ENCODE results near the gene PLS3. TPM values are rescaled to one million over a fixed set of nuclear protein-coding genes. Genes with fewer than 3 reads are reported as not detected.

Gene PLS3
- total RNA-seq, 4 donors from 2014 or later = 129 to 268 (median 174) TPM

DNA sequence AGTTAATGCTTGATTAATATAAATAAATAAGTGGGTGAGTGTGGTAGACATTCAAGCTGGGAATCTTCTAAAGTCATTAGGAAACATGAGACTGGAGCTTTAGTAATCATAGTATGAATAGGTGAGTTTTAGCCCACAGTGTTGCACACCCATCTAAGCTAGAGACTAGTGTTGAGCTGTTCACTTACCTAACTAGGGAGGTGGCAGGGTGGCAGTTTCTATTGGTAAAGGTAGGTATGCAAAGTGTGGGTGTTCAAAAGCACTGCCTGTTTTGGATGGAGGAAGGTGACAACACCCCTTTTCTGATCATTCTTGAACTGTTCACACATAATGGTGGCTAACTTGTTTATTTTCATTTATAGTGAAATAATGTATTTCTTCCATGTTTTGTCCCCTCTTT is 41.3 kb downstream of the PLS3 start:
- H3K27ac ChIP-seq = peak overlapping the region; percentile 60 to 72
- TF ChIP-seq, protein P1, sequence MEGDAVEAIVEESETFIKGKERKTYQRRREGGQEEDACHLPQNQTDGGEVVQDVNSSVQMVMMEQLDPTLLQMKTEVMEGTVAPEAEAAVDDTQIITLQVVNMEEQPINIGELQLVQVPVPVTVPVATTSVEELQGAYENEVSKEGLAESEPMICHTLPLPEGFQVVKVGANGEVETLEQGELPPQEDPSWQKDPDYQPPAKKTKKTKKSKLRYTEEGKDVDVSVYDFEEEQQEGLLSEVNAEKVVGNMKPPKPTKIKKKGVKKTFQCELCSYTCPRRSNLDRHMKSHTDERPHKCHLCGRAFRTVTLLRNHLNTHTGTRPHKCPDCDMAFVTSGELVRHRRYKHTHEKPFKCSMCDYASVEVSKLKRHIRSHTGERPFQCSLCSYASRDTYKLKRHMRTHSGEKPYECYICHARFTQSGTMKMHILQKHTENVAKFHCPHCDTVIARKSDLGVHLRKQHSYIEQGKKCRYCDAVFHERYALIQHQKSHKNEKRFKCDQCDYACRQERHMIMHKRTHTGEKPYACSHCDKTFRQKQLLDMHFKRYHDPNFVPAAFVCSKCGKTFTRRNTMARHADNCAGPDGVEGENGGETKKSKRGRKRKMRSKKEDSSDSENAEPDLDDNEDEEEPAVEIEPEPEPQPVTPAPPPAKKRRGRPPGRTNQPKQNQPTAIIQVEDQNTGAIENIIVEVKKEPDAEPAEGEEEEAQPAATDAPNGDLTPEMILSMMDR (IDR thresholded peaks at IDR 0.05) = no peak
- TF ChIP-seq POLR2A (IDR thresholded peaks at IDR 0.05) = no peak
- no peaks in the 10 kb centered on the region for H3K9me3 ChIP-seq
- no peak overlapping the region for H3K4me3 ChIP-seq
- no peaks in the 10 kb centered on the region for H3K36me3 ChIP-seq
- intact Hi-C loops (cut with DNase I; ENCODE audit: low total_unique reads) = no loop called here
- H3K27me3 ChIP-seq = peaks cover 0 to 5% of the 10 kb centered on the region in 2 donors
- DNase-seq = no peak
- H3K4me1 ChIP-seq = no peaks in the 10 kb centered on the region

DNA sequence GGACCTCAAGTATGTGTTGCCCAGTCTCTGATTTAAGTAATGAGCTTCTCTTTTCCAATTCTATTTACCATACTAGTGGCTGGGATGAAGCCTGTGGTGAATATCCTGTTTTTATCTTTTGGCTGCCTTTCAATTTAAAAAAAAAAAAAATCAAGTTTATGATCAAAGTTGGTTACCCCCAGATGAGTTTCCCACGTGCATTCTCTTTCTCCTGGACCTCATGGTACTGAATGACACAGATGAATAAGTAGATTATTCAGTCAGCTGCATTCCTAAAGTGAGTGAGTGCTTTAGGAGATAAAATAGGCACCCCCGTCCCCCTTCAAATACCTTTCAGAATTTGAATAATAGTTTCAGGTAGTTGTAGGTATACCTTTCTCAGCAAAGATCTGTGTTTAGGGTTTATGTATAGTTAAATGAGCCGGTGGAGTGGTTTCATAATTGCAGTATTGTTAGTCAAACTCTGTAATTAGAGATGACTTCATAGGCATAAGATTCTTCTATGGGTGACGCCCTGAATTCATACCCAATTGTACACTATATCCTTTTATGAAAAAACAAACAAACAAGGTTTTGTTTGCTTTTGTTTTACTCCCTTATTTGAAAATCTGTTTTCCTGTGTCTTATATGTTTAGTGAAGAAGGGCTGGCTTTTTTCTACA is 41.9 kb downstream of the PLS3 start:
- no peak overlapping the region for H3K4me3 ChIP-seq
- peaks cover 0 to 5% of the 10 kb centered on the region in 2 donors for H3K27me3 ChIP-seq
- peak overlapping the region; percentile 60 to 72 for H3K27ac ChIP-seq
- no peaks in the 10 kb centered on the region for H3K9me3 ChIP-seq
- no peak for DNase-seq
- H3K36me3 ChIP-seq = no peaks in the 10 kb centered on the region
- TF ChIP-seq, protein P1 (IDR thresholded peaks at IDR 0.05) = no peak
- TF ChIP-seq POLR2A (IDR thresholded peaks at IDR 0.05) = no peak
- intact Hi-C loops (cut with DNase I; ENCODE audit: low total_unique reads) = no loop called here
- no peaks in the 10 kb centered on the region for H3K4me1 ChIP-seq

DNA sequence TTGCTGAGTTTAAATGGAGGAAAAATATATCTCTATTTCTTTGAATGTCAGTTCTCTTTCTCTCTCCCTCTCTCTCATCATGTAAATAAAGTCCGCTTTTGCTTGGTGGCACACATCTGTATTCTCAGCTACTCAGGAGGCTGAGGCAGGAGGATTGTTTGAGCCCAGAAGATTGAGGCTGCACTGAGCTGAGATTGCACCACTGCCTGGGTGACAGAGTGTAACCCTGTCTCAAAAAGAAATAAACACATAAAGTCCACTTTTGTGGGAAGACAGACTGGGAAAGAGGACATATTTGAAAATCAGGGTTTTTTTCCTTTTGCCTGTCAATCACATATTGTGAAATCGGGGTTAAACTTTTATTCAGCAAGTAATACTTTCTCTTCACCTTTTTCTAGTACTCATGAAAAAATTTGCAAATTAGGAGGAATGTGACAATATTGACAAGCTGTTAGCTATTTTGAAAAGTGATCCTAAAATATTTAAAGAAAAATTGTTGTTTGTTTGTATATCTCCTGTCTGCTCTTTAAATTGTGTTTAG is 42.6 kb downstream of the PLS3 start:
- peak overlapping the region; percentile 60 to 72 for H3K27ac ChIP-seq
- no peaks in the 10 kb centered on the region for H3K9me3 ChIP-seq
- H3K4me3 ChIP-seq = no peak overlapping the region
- intact Hi-C loops (cut with DNase I; ENCODE audit: low total_unique reads) = no loop called here
- no peaks in the 10 kb centered on the region for H3K4me1 ChIP-seq
- H3K27me3 ChIP-seq = peaks cover 0 to 5% of the 10 kb centered on the region in 2 donors
- DNase-seq = no peak
- TF ChIP-seq, protein P1 (IDR thresholded peaks at IDR 0.05) = no peak
- no peak for TF ChIP-seq POLR2A (IDR thresholded peaks at IDR 0.05)
- H3K36me3 ChIP-seq = no peaks in the 10 kb centered on the region

DNA sequence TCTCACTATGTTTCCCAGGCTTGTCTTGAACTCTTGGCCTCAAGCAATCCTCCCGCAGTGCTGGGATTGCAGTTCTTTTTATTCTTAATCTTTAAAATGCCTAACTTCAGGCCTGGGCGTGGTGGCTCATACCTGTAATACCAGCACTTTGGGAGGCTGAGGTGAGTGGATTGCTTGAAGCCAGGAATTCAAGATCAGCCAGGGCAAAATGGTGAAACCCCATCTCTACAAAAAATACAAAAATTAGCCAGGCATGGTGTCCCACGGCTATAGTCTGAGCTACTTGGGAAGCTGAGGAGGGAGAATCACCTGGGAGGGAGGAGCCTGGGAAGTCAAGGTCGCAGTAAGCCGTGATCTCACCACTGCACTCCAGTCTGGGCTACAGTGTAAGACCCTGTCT is 45.9 kb downstream of the PLS3 start:
- Histone ChIP-seq H3K9me3 (no peaks in the 10 kb centered on the region), H3K36me3 (no peaks in the 10 kb centered on the region), H3K4me1 (no peaks in the 10 kb centered on the region), H3K27me3 (peaks cover 0 to 5% of the 10 kb centered on the region in 2 donors), H3K27ac (peak overlapping the region; percentile 52 to 56), H3K4me3 (no peak overlapping the region)
- intact Hi-C loops (cut with DNase I; ENCODE audit: low total_unique reads) = no loop called here
- DNase-seq = no peak
- TF ChIP-seq POLR2A (IDR thresholded peaks at IDR 0.05) = no peak
- TF ChIP-seq, protein P1 (IDR thresholded peaks at IDR 0.05) = no peak

DNA sequence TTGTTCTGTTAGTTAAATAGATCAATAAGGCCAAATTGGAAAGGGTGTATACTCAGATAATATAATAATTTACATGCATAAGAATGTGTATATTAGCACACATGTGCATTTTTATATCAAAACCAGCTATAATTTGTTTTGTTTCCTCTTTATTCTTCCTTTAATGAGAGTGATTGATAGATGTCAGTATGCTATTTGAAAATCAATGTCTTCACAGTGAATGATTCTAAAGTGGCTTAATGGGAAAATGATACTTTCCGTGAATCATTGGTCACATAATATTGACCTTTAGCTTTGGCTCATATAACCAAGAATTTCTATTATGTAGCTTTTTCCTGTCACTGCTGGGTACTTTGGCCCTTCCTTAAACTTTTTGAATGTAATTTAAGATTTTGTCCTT is 48.6 kb downstream of the PLS3 start:
- Histone ChIP-seq H3K36me3 (no peaks in the 10 kb centered on the region), H3K4me1 (no peaks in the 10 kb centered on the region), H3K27ac (peak overlapping the region; percentile 2 to 35), H3K4me3 (no peak overlapping the region), H3K9me3 (no peaks in the 10 kb centered on the region), H3K27me3 (peaks cover 0 to 5% of the 10 kb centered on the region in 2 donors)
- intact Hi-C loops (cut with DNase I; ENCODE audit: low total_unique reads) = no loop called here
- DNase-seq = no peak
- TF ChIP-seq, protein P1 (IDR thresholded peaks at IDR 0.05) = no peak
- TF ChIP-seq POLR2A (IDR thresholded peaks at IDR 0.05) = no peak
